ENCODE measurements around the gene LIPG.

LIPG gene

DNA sequence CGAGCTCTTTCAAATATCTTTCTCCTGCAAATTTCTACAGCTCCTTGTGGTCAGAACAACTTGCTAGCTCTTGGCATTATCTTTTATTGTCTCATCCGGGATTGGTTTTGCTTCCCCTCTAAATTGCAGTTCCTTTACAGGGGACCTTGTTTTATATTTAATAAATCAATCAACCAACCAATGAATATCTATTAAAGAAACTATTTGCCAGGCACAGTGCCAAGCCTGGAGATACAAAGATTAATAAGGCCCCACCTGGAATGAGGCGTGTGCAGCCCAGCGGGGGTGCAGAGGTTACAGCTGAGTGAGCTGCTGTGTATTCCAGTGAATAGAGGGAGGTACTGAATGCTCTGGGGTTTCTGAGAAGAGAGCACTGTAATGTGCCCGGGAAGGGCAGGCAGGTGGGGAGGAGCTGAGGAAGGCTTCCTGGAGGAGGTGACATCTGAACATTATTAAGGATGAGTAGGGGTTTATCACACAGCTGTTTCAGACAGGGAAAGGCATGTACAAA, 51.8 kb downstream of the LIPG start:
- no peak for DNase-seq

DNA sequence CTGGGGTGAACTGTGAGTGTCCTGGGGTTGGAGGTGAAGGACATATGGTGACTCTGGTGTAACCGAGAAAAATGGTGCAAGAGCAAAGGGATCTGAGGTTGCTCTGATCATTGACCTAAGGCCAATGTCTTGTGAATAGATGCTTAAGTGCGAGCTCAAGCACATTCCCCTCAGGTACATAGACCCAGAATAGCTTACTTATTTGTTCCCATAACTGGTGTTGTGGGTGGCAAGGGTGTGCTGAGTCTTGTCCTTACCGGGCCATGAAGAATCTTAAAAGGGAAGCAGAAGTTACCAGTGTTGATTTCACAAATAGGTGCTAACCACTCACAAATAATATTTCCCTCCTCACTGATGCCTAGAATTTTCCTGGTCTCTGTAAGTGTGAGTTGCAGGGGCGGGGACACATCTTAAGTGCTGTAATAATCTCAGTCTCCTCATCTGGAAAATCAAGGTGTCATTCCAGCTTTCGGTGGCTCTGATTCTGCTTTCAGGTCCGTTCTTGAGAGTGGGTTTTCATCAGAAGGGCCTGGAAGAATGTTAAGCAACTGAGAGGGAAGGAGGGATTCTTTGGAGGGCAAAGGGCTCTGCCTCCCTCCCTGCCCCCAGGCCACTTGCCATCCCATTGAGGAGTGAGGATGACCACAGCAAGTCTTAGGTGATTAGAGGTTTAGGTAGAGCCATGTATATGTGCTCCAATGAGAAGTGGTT, 54.9 kb downstream of the LIPG start:
- no peak for DNase-seq

DNA sequence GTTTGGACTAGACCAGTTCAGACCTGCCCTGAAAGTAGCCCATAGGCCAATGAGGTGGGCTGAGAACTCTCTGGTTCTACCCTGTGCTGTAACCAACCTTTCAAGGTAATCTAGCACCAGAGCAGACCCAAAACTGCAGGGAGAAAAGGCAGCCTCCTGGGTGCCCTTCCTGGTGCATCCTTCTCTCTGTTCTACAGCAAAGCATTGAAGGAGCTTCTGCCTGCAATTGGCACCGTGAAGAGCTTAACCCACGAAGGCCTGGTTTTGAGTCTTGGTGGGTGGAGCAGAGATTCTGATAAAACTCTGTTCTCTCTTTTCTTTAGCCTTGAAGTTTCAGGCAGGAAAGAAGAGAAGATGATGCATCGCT, 55.5 kb downstream of the LIPG start:
- no peak for DNase-seq

DNA sequence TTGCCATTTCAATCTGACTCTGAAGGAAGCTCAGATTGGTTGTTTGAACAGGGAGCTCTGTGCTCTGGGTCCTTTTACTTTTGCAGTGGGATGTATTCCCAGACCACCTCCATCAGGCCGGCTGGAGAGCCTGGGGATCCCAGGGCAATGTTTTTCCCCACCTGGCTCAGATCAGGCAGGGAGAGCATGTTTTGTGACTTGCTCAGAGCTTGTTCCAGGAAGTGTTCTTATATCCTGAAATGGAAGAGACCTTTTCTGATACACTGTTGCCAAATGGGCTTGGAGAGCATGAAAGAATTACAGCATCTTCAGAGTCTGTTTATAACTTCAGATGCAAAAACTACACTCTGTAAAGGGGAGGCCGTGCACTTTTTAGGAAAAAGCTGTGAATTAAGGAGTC, 56.0 kb downstream of the LIPG start:
- DNase-seq = no peak

DNA sequence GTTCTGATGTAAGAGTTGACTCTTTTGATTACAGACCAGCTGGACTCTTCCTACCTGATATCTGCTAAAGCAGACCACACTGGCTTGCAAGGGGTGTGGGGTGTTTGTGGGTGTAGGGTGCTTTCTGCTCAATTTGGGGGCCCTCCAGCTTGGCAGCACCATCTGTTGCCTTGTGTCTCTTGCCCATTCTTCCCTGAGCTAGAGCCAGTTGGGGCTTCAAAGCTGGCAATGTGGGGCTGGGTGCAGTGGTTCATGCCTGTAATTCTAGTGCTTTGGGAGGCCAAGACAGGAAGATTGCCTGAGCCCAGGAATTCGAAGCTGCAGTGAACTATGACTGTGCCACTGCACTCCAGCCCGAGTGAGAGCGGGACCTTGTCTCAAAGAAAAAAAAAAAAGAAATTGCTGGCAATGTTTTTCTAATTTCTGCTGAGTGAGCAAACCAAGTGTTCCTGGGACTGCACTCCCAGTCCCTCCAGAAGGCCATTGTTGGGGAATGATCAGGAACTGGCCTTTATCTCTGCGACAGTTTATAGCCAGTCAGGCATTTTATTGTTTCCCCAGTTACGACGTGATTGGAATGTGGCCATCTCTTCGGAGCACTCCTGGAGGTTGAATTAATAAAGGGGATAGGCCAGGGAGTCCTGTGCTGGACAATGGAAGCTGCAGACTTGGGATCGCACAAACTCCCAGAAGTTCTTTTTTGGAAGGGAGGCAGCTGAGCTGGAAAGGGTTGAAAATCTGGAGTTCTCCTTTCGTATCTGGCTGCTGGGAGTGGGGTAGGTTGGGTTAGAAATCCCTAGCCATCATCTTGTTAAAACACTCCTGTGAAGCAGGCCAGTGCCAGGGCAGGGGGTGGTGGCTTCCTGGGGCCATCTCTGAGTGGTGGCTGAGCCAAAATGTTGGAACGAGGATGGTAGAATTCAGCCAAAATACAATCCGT, 57.2 kb downstream of the LIPG start:
- DNase-seq = no peak

DNA sequence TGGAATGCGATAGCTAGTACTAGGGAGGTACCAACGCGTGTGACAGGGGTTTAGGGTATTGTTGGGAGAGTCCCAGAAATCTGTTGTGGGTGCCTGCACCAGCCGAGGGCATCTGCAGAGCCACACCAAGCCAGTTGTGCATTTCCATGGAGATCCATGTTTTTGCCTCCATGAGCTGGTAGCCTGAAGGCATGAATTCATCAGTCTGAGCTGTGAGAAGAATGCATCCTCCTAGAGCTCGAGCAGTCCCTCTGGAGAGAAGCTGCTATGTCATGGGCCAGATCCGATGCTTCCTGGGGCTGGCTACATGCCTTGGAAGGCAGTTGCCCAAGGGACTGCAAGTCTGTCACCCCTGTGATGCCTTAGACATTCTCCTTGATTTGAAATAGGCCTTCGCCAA, 57.9 kb downstream of the LIPG start:
- no peak for DNase-seq

DNA sequence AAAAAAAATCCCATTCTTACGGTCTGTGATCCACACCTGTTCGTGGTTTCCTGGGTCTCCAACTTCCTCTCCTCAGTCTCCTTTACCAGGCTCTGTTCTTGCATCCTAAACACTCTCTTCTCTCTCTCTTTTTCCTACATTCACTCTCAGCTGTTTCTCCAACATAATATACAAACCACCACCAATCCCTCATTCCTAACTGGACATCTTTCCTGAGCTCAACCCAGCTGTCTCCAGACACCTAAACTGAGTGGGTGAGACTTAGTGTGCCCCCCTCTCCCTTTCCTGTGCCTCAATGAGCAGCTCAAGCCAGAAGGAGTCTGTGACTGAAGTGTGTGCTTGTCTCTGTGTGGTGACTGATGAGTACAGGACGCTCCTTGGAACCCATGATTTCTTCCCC, 59.4 kb downstream of the LIPG start:
- DNase-seq = no peak

DNA sequence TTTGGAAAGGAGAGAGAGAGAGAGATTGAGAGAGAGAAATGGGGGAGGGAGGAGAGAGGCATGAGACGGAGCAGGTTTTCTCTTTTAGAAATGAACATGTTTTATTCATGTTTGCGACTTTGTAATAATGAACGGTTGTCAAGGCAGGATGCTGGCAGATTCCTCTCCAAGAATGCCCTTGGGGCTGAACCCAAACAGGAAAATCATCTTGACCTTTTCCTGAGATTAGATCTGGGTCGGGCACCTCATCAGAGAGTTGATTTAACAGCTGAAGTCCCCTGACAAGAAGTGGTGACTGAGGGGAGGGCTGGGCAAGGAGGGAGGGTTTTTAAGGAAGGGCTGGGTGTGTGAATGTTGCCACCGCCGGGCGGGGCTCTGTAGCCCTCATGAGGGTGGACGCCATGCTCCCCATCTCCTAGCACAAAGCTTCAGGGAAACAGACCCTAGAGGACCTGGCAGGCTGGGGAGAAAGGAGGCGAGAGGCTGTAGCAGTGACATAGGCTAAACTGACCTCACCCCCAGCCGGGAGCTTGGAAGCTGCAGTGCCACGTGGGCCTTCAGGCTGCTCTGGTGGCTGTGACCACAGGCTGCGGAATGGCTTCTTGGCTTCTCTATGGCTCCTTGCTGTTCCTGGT, 60.0 kb downstream of the LIPG start:
- no peak for DNase-seq

DNA sequence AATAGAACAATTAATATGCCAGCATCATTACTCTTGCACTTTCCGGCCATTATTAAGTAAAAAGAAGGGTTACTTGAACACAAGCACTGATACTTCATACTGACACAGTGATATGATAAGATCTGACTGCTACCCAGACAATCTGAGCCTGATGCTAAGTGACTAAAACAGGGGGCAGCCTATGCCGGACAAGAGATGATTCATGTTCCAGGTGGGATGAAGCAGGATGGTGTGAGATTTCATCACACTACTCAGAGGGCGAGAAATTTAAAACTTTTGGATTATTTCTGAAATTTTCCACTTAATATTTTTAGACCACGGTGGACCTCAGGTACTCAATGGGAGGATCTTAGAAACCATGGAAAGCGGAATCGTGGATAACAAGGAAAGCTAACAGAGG, 61.7 kb downstream of the LIPG start:
- no peak for DNase-seq

DNA sequence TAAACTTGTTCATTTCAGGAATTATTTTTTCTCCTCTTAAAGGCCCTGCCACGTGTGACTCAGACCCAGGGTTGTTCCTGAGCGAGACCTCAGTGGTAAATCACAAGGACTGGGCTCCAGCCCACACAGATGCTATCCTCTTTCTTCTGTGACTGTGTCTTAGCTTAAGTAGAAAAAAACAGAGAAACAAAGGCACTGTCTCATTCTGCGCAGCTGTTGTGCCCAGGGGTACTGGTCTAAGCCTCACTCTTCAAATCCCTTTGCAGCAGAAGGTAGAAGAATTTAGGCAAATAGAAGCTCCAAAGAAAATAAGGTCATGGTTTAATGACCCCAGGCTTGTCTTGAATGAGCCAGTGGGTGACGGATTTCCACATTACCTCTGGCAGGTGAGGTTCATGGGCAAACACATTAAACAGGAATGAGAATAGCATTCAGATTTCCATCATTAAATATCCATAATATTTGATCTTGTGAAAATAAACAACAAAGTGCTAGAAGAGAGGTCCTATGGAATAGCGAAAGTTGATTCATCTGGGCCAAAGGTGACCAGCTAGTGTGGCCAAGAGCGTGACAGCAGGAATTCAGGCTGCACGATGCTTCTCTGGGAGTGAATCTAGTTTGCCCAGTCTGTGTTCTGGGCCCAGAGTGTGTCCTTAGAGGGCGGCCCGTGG, 63.3 kb downstream of the LIPG start:
- no peak for DNase-seq

DNA sequence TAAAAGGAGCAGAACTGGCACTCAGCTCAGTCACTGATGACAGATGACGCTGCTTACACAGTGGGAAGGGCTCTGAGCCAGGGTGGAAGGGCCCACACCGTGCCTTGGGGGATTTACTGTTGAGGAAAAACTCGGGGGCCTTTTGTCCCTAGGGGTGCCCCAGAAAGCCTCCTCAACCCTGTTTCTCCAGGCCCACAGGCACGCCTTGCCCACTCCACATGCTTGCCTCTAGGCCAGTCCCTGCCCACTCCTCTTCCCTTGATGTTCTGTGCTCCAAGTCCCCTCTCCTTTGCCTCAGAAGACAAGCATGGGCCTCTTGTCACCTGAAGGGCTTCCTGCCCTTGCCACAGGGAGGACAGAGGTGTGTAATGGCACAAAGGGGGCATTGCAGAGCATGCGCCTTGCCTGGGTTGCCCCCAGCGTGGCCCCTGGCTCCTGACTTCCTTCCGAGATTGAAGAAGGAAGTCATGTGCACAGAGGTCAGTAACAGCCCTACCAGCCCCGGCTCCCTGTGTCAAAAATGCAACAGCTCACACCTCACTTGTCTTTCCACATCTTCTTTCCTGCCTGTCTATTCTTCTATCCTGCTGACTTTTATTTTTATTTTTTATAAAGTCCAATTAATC, 65.1 kb downstream of the LIPG start:
- DNase-seq = no peak

DNA sequence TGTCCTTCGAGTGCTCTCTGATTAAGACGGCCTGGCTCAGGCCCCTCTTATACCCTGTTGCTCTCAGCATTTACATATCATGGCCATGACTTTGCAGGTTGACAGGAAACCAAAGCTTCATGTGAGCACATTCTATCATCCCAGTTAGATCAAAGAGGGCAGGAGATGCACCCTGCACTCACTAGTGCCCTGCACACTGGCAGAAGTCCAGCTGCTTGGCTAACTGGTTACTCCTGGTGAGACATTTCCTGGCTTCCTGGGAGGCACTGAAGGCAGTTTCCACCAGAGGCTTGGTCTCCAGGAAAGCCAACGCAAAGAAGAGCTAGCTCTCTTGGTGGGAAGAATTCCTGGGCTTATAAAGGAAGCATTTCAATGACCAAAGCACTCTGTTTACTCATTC, 66.3 kb downstream of the LIPG start:
- no peak for DNase-seq

DNA sequence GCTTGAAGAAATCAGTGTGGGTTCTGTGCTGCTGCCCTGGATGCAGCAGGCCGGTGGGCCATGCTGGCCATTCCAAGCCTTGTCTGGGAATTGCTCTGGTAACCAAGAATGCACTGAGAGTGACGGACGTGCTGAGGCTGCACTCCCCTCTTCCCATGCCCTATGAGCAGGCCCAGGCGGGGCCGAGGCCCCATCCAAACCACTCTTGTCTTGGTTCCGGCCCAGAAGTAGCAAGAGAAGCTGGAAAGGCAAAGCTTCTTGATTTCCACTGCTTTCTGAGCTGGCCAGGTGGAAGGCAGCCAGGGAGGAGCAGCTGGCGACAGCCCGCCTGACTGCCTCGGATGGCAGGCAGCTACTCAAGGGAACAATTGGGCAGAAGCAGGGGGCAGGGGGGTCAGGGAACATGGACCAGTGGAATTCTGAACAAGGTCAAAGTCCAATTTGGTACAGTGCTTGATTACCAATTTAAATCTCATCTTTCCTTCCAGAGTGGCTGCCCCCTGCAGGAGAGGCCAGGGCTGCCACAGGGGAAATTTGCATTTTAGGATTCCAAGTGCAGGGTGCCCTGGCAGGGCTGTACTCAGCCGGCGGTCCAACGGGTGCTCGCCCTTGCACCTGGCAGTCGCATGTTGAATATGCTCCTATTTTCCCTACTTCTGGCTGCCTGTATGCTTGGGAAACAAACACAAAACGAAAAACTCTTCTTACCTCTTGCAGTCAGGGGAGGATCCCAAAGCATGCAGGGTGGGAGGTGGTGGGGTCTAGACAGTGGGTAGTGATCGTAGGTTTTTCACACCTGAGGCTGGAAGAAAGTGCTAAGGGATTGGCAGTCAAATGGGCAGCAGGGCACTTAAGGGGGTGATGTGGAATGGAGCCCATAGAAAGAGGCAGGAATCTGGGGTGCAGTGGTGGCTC, 67.3 kb downstream of the LIPG start:
- DNase-seq = no peak

DNA sequence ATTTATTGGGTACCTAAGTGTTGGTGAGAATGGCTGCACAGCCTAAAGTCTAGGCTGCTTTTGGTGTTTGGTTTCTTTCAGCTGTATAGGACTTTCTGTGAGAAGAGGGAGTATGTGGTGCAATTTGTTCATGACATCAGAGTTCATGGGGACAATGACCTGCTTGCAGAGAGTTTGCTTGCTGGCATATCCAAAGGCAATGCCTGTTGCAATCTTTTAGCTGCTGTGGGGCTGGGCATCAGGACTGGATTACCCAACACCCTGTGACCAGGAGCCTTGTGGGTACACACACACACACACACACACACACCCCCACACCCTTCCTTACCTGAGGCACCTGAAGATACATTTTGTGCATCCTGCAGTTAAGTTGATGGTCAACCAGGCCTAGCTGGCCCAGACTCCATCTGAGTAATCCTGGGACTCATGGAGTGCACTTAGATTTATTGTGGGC, 68.4 kb downstream of the LIPG start:
- no peak for DNase-seq

DNA sequence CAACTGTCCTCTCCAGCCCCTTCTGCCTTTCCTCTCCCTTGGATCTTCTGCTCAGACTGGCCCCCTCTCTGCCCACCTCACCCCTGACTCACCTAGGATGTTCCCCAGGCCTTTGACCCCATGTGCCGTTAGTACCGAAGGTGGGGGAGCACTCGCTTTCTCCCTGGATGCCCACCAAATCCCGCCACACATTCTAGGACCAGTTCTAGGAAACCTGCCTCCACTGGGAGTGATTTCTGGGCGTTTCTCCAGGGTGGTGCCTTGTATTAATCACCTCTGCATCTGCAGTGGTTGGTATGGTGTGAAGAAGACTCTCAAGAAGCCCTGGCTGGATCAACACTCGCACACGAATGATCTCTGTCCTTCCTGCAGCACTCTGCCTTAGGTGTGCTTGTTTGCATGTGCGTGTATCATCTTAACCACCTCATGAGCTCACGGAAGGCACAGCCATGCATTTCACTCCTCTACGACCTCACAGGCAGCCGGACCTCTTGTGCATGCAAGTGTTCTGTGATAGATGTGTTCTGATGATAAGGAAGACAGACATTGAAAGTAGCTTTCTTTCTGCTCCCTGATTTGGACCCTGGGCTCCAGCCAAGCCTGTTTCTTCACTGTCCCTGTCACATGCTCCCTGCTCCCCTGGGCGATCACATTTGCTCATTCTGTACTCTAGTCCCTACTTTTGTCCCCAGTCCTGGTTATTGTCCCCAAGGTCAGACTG, 69.4 kb downstream of the LIPG start:
- no peak for DNase-seq

DNA sequence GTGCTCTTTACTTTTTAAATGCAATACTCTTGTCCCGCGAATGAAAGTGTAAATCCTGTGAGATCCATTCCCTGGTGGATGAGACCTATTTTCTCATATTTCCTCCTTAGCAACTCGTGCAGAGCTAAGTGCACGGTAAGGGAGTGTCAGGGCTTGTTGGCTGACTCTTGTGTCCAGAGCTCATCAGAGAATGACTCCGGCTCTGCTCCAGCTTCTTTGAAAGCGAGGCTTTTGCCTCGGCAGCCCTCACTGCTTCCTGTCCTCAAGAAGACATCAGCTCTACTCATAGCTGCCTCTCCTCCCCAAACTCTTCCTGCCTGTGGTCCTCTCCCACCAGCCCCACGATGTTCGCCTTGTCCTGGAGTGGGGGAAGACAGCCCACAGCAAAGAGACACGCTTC, 70.7 kb downstream of the LIPG start:
- DNase-seq = no peak

DNA sequence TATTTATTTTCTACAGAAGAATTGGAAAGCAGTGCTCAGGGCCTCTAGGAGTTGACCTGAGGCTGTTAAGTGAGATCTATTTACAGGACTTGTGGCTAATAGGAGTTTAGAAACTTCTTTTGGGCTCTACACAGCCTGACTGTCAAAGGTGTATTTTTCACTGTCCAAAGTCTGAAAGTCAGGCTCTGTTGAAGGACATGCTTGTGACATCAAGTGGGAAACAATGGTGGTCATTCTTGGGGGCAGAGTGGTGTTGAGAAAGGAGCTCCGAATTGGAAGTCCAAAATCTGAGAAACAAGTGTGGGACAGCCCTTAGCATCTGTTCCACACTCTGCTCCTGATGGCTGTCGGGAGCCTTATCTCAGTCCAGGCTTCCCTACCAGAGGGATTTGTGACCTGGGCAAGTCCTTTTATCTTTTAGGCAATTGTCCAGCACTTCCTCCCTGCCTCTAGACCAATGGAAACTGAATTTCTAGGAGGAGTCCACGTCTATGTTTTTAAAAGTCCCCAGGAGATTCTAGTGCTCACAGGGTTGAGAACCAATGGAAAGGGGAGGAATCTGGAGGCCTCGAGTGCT, 76.4 kb downstream of the LIPG start:
- DNase-seq = no peak

DNA sequence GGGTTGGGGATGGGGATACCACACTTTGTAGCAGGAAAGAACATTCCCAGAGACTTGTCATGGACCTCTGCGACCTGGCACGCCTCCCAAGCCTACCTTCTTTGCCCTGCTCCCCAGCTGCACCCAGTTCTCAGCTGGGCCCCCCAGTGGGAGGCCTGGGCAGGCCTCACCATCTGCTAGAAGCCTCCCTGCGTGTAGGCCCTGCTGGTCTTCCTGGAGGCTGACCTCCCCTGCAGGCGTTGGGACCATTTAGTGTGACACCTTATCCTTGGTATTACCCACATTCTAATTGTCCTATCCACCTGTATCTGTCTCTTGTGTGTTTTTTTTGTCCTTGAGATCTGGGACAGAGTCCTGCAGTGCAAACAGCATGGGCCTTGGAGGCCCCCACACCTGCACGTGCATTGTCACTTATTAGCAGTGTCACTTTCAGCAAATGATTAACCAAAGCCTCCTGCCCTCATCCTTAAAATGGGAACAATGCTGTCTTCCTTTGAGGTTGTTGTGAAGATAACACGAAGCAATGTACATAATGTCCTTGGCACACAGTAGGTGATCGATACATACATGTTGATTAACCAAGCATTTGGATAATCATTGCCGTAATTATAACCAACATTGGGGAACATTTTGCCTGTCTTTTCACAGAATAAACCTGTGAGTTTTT, 77.2 kb downstream of the LIPG start:
- no peak for DNase-seq

DNA sequence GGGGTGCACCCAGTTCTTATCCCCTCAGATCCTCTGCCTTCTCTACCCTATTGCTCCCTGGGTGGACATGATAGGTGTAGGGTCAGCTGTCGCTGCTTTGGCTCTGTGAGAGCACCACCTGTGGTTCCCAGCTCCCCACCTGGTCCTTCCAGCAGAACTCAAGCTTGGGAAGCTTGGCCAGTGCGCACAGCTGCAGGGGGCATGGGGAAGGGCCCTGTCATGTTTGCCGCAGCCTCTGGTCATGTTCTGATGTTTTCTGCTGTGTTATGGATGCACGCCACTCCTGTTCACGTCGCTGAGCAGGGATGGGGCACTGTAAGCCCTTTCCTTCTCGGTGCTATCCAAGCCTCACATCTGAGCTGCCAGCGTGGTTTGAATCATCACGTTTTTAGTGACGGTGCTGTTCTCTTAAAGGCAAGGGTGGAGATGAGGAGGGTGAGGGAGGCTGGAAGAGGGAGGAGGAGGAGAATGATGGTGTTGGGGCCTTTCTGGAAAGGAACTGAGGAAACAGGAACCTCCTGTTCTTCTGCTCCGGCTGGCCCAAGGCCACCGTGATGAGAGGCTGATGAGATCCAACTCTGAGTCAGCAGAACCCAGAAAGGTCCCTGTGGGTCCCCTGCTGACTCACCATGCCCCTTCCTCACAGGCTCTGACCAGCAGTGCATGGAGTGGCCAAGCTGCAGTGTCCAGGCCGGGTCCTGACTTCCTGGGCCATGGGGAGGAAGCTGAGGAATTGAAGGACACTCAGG, 78.0 kb downstream of the LIPG start:
- DNase-seq = no peak
